Vagina (tissue), 2 donors: ENCODE results near the gene ZNF14. TPM values are rescaled to one million over a fixed set of nuclear protein-coding genes. Genes with fewer than 3 reads are reported as not detected.
A peak's percentile ranks its signal among the peaks of the same experiment; 100 is the strongest.

Source experiments
- DNase-seq, 2 donors: peaks; one replicate each; pipeline ENCODE4 v3.0.0-alpha.2; 2017; ENCODE audit errors: extremely low spot score in 2 of 2
- H3K27ac ChIP-seq: fragments of 200-600 bp; sonication (generic); one replicate; pipeline ENCODE4 v1.5.1; 2019
- H3K27me3 ChIP-seq: fragments of 200-600 bp; sonication (generic); one replicate; pipeline ENCODE4 v1.5.1; 2019
- H3K36me3 ChIP-seq, 2 donors: fragments of 200-600 bp; sonication (generic); one replicate each; pipeline ENCODE4 v1.5.1; 2017 to 2019
- H3K4me1 ChIP-seq: fragments of 200-600 bp; sonication (generic); one replicate; pipeline ENCODE4 v1.5.1; 2019
- H3K4me3 ChIP-seq, 2 donors: fragments of 200-600 bp; sonication (generic); 1 replicate in 1 of 2; 2 replicates in 1 of 2; pipeline ENCODE4 v1.5.1; 2016 to 2019
- H3K9me3 ChIP-seq: fragments of 200-600 bp; sonication (generic); one replicate; pipeline ENCODE4 v1.5.1; 2019
- POLR2A ChIP-seq, 2 donors: fragments of 450-650 bp; IDR thresholded peaks; one replicate each; pipeline ENCODE4 v1.6.1; 2017; ENCODE audit warnings: antibody characterized with exemption in 2 of 2, mild to moderate bottlenecking in 2 of 2, moderate library complexity in 2 of 2
- POLR2AphosphoS5 ChIP-seq, 2 donors: sonication (generic); formaldehyde crosslinking; IDR thresholded peaks; one replicate each; pipeline ENCODE4 v1.9.0; 2017; ENCODE audit warnings: antibody characterized with exemption in 2 of 2, mild to moderate bottlenecking in 2 of 2, low read depth in 1 of 2; ENCODE audit not compliant: insufficient read depth in 1 of 2
- intact Hi-C: fragments of 100-400 bp; cut with DNase I; formaldehyde crosslinking; loops from one replicate; pipeline ENCODE4 v1.15.1; 2023
- small RNA-seq: library from RNA; depleted of rRNA; stranded (forward); fragments of <200 nt; gene quantifications from one replicate; pipeline ENCODE3, GENCODE V24; 2016
- total RNA-seq: library from RNA; depleted of rRNA; stranded (reverse); fragments of >200 nt; gene quantifications from one replicate; pipeline ENCODE4 v1.2.3, GENCODE V29; 2016
- TF ChIP-seq, protein P1 (sequence below), 3 experiments: fragments of 450-650 bp in 2 of 3; fragments of 200-600 bp in 1 of 3; sonication (generic) in 1 of 3; IDR thresholded peaks; one replicate each; pipeline ENCODE4 v1.5.1; 2017 to 2019; ENCODE audit warnings: antibody characterized with exemption in 3 of 3, mild to moderate bottlenecking in 2 of 3, moderate library complexity in 2 of 3

The ZNF14 gene
- total RNA-seq, 1 donor from 2014 or later, result 5.4 TPM

DNA sequence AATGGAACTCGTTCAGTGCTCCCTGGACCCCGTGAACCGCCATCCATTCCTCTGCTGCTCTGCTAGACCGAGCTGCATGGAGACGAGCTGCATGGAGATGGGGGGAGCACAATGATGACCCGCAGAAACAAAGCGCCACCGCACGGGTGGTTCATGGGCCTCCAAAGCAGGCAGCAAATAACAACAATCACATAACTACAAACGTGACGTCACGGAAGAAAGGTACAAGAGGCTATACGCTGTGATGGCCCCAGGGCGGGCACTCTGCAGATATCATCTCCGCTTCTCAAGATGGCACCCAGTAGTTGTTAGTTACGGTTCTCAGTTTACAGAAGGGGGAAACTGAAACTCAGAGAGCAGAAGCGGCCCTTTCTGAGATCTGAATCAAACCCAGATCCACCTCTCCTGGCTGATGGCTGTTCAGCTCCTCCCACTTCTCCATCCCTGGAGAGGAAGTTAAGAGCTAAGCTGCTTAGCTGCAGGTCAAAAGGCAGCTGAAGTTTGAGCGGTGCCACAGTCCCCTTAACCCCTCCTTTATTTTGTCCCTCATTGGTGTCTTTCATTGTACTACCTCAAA is 71.1 kb downstream of the ZNF14 start:
- Histone ChIP-seq H3K36me3 (peaks cover 0 to 26% of the 10 kb centered on the region in 2 donors), H3K4me3 (no peak overlapping the region), H3K27ac (no peak overlapping the region), H3K9me3 (no peaks in the 10 kb centered on the region), H3K27me3 (no peaks in the 10 kb centered on the region), H3K4me1 (peaks cover 33% of the 10 kb centered on the region)
- TF ChIP-seq POLR2A (IDR thresholded peaks at IDR 0.05), result no peak
- no peak for TF ChIP-seq POLR2AphosphoS5 (IDR thresholded peaks at IDR 0.05; ENCODE audit: insufficient read depth in 1 of 2, low read depth in 1 of 2)
- TF ChIP-seq, protein P1, sequence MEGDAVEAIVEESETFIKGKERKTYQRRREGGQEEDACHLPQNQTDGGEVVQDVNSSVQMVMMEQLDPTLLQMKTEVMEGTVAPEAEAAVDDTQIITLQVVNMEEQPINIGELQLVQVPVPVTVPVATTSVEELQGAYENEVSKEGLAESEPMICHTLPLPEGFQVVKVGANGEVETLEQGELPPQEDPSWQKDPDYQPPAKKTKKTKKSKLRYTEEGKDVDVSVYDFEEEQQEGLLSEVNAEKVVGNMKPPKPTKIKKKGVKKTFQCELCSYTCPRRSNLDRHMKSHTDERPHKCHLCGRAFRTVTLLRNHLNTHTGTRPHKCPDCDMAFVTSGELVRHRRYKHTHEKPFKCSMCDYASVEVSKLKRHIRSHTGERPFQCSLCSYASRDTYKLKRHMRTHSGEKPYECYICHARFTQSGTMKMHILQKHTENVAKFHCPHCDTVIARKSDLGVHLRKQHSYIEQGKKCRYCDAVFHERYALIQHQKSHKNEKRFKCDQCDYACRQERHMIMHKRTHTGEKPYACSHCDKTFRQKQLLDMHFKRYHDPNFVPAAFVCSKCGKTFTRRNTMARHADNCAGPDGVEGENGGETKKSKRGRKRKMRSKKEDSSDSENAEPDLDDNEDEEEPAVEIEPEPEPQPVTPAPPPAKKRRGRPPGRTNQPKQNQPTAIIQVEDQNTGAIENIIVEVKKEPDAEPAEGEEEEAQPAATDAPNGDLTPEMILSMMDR (IDR thresholded peaks at IDR 0.05), result no peak
- DNase-seq, result peak in 1 of 2 donors; percentile 75
- intact Hi-C loops, result no loop called here

DNA sequence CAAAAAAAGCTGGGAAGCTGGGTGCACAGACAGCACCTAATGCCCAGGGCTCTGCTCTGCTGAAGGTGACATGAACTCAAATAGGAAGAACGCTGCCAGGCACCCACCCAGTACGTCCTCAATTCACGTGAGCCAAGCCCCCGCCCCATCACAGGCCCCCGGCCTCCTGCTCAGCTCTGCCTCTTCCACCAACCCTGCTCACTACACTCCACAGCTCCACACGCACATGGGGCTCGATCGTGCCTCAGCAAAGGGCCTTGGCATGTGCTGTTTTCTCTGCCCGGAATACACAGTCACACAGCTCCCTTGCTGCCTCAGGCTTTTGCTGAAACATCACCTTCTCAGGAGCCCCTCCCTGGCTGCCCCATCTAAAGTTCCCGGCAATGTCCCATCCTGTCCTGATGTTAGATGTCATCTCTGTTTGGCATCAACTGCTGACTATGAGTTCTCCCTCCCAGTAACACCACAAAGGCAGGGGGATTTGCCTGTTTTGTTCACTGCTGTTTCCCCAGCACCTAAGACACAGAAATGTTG is 71.7 kb downstream of the ZNF14 start:
- TF ChIP-seq POLR2AphosphoS5 (IDR thresholded peaks at IDR 0.05; ENCODE audit: insufficient read depth in 1 of 2, low read depth in 1 of 2) (no peak), POLR2A (IDR thresholded peaks at IDR 0.05) (no peak)
- TF ChIP-seq, protein P1 (IDR thresholded peaks at IDR 0.05), result no peak
- no peak overlapping the region for H3K27ac ChIP-seq
- H3K36me3 ChIP-seq, result peaks cover 0 to 32% of the 10 kb centered on the region in 2 donors
- no peaks in the 10 kb centered on the region for H3K9me3 ChIP-seq
- H3K27me3 ChIP-seq, result no peaks in the 10 kb centered on the region
- DNase-seq, result no peak
- no peak overlapping the region for H3K4me3 ChIP-seq
- H3K4me1 ChIP-seq, result peaks cover 33% of the 10 kb centered on the region
- intact Hi-C loops, result no loop called here

Small RNA genes lying within 50 kb of the gene (small RNA-seq; reads per million reads assigned to genes)
- not detected for gene AC011458.2
- not detected for gene AC011477.5

Other genes starting within 250 kb of the ZNF14 start
- gene TSSK6, start 217.6 kb downstream of the ZNF14 start, total RNA-seq, result 0.98 TPM
- 47.9 TPM for gene NDUFA13, start 216.9 kb downstream of the ZNF14 start, total RNA-seq
- gene YJEFN3, start 204.2 kb downstream of the ZNF14 start, total RNA-seq, result 2.5 TPM
- 0.98 TPM for gene CILP2, start 194.8 kb downstream of the ZNF14 start, total RNA-seq
- gene PBX4, start 114.4 kb downstream of the ZNF14 start, total RNA-seq, result 5.2 TPM
- 15.2 TPM for gene LPAR2, start 104.9 kb downstream of the ZNF14 start, total RNA-seq
- 12.3 TPM for gene GMIP, start 89.5 kb downstream of the ZNF14 start, total RNA-seq
- gene ATP13A1, start 69.4 kb downstream of the ZNF14 start, total RNA-seq, result 114 TPM
- 6.9 TPM for gene ZNF101, start 64.3 kb downstream of the ZNF14 start, total RNA-seq
- 33.6 TPM for gene ZNF506, start 88.6 kb upstream of the ZNF14 start, total RNA-seq
- gene ZNF253, start 132.8 kb upstream of the ZNF14 start, total RNA-seq, result 4.9 TPM
- 4.2 TPM for gene ZNF93, start 167.8 kb upstream of the ZNF14 start, total RNA-seq